HTERT RPE-1 (cell line): ENCODE measurements around the gene BCL3.
"Not testable (repeated sequence)": the region's sequence is repeated elsewhere in the genome, so short reads cannot be mapped to it uniquely, and the experiment has no call there.

Experiments
- in situ Hi-C: fragments of 300-500 bp; cut with MboI; formaldehyde crosslinking; loops from 4 replicates; pipeline ENCODE4 v1.14.3; 2020; ENCODE audit warnings: low sequenced_read_pairs

The BCL3 gene

DNA sequence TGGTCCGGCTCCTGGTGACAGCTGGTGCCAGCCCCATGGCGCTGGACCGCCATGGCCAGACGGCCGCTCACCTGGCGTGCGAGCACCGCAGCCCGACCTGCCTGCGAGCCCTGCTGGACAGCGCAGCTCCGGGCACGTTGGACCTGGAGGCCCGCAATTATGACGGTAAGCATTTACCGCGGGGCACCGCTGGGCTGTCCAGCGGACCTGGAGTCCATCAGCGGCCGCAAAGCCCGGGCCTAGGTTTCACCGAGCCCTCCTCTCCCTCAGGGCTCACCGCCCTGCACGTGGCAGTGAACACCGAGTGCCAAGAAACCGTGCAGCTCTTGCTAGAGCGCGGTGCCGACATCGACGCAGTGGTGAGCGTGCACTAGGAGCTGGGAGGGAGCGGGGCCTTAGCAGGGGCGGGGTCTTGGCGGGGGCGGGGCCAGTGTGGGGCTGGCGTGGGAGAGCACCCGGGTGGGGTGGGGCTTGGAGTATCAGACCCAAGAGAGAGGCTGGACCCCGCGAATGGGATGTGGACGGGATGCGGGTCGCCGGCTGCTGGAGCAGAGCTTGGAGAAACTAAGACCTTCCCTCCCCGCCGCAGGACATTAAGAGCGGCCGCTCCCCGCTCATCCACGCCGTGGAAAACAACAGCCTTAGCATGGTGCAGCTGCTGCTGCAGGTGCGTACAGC is 8.7 kb downstream of the BCL3 start:
- in situ Hi-C loops: no loop called here

DNA sequence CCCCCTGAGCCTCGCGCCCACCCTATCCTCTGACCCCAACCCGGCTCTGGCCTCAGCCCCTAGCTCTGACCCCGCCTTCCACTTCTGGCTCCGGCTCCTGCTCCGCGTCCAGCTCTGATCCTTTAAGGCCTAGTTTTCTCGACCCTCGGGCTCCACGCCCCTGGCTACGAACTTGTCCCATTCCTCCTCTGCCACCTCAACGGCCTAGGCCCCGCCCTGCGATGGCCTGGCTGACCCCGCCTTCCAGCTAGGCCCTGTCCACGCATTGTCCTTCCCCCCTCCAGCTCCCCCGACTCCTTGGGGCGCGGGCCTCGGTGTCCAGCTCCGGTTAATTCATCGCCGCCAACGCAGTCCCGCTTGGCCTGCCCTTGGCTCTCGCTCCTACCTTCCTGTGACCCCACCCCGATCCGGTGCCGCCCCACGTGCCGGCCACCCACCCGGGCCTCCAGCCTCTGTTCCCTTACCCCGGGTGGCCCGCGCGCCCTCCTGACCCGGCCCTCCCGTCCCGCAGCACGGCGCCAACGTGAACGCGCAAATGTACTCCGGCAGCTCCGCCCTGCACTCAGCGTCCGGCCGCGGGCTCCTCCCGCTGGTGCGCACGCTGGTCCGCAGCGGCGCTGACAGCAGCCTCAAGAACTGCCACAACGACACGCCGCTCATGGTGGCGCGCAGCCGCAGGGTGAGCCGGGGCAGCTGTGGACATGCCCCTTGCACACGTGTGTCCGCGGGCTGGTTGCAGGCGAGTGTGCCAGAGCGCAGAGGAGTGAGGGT is 9.4 kb downstream of the BCL3 start:
- in situ Hi-C loops: no loop called here

DNA sequence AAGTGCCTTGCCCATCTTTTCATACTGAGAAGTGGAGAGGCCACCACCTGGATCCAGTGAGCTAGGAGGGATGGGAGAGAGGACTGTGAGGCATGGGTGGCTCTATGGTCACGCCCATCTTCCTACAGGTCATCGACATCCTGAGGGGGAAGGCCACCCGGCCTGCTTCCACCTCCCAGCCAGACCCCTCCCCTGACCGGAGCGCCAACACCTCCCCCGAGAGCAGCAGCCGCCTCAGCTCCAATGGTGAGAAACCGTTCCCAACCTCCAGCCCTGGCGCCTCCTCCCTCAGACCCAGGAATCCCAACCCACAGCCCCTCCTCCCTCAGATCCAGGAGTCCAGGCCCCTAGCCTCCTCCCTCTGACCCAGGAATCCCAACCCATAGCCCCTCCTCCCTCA is 10.1 kb downstream of the BCL3 start:
- in situ Hi-C loops: no loop called here

DNA sequence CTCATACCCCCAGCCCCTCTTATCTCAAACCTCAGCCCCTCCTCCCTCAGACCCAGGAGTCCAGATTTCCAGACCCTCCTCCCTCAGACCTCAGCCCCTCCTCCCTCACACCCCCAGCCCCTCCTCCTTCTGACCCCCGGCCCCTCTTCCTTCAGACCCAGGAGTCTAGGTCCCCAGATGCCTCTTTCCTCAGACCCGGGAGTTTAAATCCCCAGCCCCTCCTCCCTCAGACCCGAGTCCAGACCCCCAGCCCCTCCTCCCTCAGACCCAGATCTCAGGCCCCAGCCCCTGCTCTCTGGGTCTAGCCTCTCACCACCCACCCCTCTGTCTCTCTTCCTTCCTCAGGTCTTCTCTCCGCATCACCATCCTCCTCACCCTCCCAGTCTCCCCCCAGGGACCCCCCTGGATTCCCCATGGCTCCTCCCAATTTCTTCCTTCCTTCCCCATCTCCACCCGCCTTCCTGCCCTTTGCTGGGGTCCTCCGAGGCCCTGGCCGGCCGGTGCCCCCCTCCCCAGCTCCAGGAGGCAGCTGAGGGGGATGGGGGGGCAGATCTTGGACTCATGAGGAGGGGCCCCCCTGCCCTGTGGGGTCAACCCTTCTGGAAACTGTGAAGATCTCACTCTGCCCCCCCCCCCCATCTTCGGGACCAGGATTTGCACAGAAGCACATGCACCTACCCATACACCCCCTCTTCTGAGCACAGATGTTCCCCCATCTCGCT is 10.7 kb downstream of the BCL3 start:
- in situ Hi-C loops: no loop called here

DNA sequence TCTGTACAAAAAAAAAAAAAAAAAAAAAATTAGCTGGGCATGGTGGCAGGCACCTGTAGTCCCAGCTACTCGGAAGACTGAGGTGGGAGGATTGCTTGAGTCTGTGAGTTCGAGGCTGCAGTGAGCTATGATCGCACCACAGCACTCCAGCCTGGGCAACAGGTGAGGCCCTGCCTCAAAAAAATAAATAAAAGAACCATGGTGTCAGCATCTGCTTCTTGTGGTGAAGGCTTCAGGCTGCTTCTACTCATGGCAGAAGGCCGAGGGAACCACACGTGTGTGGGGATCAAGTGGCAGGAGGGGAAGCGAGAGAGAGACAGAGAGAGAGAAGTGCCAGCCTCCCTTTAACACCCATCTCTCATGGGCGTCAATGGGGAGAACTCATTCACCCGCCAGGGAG is 13.5 kb downstream of the BCL3 start:
- in situ Hi-C loops: no loop called here

DNA sequence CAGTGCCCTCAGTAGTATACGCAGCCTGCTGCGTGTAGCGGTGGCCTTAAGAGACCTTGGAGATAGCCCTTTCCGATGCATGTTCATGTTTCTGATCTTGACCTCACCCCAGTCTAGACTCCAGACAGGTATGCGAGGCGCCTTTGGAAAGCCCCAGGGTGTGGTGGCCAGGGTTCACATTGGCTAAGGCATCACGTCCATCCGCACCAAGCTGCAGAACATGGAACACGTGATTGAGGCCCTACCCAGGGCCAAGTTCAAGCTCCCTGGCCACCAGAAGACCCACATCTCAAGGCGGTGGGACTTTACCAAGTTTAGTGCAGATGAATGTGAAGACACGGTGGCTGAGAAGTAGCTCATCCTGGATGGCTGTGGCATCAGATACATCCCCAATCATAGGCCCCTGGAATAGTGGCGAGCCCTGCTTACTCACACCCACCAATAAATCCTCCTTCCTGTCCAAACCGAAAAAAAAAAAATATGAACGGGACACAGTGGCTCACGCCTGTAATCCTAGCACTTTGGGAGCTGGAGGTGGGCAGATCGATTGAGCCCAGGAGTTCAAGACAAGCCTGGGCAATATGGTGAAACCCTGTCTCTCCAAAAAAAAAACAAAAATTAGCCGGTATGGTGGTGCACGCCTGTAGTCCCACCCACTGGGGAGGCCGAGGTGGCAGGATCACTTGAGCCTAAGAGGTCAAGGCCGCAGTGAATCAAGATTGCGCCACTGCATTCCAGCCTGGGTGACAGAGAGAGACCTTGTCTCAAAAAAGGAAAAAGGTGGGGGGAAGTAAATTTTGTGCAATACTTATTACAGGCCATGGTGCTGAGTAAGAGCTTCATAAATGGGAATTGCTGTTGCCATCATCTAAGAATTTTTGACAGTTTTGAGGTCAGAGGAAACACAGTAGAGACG is 16.8 kb downstream of the BCL3 start:
- in situ Hi-C loops: no loop called here

DNA sequence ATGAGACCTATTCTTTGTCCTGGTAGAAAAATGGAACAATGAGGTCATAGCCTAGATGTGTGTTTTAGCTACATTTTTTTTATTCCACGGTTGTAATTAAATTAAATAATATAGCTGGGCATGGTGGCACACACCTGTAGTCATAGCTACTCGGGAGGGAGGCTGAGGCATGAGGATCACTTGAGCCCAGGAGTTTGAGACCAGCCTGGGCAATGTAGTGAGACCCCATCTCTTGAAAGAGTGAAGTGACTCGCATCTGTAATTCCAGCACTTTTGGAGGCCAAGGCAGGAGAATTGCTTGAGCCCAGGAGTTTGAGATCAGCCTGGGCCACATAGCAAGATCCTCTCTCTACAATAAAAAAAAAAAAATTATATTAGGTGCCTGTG is 17.4 kb downstream of the BCL3 start:
- in situ Hi-C loops: no loop called here

DNA sequence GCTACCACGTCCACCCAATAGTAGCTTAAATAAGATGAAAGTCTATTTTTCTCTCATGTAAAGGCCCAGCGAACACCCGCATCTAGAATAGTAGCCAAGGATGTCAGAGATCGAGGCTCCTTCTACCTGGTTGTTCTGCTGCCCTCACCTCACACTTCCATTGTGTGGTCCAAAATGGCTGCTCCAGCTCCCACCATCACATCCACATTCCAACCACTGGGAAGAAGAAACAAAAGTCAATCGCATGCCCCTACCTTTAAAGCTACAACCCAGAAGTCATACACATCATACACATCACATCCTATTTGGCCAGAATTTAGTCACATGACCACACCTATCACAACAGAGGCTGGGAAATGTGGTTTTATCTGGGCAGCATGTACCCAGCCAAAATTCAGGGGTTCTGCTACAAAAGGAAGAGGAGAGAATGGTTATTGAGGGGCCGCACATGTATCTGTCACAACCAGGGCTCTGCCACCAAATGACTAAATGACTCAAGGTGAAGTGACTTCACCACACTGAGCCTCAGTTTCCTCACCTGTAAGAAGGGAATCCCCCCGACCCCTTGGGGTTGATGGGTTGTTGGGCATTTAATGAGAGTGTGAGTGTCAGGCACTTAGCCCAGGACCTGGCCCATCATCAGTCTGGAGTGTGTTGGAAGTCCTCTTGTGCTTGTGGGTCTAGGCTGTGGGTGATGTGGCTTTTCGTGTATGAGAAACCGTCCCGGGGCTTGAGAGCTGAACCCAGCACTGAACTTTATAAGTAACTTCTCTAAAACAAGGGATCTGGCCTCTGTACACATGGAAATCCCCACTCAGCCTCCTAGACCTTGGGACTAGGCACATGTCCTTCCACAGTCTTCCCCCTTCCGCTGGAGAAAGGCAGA is 19.0 kb downstream of the BCL3 start:
- in situ Hi-C loops: no loop called here

DNA sequence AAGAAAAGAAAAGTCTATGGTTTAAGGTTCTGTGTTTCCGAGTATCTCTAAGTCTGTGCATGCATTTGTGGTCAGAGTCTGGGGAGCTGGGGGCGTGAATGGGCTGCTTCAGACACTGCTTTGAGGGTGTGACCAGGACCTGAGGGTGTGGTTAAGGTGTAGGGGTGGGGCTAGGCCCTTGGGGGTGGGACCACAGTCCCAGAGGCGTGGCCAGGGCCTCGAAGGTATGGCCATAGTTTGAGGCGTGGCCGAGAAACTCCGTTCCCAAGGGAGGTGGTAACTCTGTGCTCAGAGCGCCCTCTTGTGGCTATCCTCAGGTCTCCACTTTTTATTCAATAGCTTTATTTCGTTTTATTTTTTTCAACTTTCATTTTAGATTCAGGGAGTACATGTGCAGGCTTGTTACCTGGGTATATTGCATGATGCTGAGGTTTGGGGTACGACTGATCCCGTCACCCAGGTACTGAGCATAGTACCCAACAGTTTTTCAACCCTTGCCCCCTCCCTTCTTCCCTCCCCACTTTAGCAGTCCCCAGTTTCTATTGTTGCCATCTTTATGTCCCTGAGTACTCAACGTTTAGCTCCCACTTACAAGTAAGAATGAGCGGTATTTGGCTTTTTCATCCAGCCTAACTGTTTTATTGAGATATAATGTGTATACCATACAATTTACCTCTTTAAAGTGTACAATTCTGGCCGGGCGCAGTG is 22.2 kb downstream of the BCL3 start:
- in situ Hi-C loops: no loop called here

DNA sequence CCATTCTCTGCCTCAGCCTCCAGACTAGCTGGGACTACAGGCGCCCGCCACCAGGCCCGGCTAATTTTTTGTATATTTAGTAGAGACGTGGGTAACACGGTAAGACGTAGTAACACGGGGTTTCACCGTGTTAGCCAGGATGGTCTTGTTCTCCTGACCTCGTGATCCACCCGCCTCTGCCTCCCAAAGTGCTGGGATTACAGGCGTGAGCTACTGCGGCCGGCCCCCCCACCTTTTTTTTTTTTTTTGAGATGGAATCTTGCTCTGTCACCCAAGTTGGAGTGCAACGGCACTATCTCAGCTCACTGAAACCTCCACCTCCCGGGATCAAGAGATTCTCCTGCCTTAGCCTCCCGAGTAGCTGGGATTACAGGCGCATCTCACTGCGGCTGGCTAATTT is 23.6 kb downstream of the BCL3 start:
- in situ Hi-C loops: not testable (repeated sequence)

DNA sequence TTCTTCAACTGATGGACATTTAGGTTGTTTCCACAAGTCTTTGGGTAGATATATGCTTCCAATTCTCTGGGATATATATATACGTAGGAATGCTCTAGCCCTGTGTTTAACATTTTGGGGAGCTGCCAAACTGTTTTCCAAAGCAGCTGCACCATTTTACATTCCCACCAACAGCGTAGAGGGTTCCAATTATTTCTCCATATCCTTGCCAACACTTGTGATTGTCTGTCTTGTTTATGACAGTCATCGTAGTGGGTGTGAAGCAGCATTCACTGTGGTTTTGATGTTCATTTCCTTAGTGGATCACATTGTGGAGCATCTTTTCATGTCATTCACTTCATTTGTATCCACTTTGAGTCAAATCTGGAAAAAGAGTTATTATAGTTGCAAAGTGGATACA is 24.5 kb downstream of the BCL3 start:
- in situ Hi-C loops: no loop called here

DNA sequence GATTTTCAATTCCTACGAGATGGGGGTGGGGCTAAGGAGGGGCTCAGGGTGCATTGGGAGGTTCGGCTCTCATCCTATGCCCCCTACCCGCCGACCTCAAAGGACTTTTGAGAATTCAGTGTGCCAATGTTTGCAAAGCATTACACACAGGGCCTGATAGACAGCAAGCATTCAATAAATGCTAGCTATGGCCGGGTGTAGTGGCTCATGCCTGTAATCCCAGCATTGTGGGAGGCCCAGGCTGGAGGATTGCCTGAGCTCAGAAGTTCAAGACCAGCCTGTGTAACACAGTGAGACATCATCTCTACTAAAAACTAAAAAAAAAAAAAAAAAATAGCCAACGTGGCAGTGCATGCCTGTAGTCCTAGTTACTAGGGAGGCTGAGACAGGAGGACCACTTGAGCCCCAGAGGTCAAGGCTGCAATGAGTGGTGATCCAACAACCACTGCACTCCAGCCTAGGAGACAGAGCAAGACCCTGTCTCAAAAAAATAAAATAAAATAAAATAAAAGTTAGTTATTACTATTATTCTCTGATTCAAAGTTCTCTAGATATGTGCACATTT is 27.2 kb downstream of the BCL3 start:
- in situ Hi-C loops: no loop called here

DNA sequence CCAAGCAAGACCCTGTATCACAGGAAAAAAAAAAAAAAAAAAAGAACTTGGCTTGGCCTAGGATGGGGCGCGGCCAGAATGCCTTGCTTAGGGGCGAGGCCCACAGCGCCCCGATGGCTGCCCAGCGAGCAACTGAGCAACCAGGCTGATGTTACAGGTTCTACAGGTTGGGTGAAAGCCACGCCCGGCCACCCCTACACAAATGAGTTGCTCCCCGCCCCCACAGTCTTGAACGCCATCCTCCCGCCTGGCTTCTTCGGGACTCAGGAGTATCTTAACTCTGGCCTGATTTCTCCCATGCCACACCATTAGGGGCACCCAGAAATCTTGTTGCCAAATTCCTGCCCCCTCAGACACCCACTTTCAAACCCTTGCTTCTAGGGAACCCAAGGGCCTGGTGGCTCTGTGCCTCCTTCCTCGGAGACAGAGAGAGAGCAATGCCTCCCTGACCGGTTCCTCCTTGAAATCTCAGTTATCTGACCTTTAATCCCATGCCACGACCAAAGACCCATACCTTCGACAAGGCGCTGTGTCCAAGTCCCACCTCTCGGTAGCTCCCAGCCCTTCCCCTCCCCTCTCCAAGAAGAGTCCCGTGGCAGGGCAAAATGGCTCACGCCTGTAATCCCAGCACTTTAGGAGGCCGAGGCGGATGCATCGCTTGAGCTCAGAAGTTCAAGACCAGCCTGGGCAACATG is 28.0 kb downstream of the BCL3 start:
- in situ Hi-C loops: no loop called here

DNA sequence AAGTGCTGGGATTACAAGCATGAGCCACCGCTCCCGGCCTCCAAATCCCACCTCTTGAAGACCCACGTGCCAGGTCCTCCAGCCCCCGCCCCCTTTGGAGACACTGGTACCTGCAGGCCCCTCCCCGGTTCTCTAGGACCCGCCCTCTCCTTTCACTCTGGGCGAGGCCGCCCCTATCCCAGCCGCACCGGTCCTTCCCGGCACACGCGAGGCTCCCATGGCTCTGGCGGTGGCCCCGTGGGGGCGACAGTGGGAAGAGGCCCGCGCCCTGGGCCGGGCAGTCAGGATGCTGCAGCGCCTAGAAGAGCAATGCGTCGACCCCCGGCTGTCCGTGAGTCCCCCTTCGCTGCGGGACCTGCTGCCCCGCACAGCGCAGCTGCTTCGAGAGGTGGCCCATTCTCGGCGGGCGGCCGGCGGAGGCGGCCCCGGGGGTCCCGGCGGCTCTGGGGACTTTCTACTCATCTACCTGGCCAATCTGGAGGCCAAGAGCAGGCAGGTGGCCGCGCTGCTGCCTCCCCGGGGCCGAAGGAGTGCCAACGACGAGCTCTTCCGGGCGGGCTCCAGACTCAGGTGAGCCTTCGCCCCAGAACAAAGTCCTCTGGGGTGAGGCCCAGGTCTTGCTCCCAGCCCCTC is 29.3 kb downstream of the BCL3 start, which contains the start of gene CBLC:
Gene CBLC, plus strand, starts transcription at position 176 of the 633 bp plus-strand sequence. Its CDS starts 42 bp downstream, at position 218.
- in situ Hi-C loops: no loop called here

DNA sequence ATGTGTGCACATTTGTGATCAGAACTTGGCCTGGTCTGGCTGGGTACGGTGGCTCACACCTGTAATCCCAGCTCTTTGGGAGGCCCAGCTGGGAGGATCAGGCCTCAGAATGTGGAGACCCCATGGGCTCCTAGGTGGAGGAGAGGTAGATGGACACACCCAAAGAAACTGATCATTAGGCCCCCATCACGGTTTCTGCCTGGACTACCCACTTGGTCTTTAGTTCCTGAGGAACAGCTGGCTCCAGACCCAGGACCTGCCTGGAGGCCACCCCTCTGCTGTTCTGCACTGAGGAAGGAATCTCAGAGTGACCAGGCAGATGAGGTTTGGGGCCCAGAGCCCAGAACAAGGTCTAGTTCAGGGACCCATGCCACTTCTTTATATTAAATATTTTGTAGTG is 30.6 kb downstream of the BCL3 start:
- in situ Hi-C loops: no loop called here

DNA sequence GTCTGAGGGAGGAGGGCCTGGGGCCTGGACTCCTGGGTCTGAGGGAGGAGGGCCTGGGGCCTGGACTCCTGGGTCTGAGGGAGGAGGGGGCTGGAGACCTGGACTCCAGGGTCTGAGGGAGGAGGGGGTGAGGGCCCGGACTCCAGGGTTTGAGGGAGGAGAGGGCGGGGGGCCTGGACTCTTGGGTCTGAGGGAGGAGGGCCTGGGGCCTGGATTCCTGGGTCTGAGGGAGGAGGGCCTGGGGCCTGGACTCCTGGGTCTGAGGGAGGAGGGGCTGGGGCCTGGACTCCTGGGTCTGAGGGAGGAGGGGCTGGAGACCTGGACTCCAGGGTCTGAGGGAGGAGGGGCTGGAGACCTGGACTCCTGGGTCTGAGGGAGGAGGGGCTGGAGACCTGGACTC is 33.2 kb downstream of the BCL3 start:
- in situ Hi-C loops: not testable (repeated sequence)

DNA sequence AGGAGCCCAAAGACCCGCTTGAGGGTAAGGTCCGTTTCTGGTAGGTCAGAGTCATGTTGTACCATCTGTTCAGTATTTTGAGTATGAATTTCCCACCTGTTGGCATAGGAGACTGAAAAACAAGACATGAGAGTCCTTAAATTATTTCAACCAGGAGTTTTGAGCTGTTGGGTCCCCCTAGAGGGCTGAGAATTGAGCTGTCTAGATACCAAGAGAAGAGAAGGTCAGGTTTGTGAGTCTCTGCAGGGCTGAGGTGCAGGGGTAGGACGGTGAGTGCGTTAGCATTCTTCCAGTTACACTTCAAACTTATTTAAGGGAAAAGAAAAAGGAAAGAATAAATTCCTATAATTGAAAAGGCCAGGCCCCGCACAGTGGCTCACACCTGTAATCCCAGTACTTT is 34.2 kb downstream of the BCL3 start:
- in situ Hi-C loops: no loop called here

DNA sequence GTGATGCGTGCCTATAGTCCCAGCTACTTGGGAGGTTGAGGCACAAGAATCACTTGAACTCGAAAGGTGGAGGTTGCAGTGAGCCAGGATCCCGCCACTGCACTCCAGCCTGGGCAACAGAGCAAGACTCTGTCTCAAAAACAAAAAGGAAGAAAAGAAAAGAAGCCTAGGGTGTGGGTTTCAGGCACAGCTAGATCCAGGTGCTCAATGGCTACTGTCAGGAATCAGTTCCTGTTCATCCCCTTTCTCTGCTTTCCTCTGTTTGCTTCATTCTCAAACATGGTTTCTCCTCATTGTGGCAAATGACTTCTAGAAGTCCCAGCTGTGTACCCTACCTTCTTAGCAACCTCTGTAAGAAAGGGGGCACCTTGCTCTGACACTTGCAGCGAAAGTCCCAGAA is 35.0 kb downstream of the BCL3 start:
- in situ Hi-C loops: no loop called here
